SK-N-SH treated with all-trans-retinoic acid at 6 μM for 48 hours (cell line): ENCODE measurements around the gene NUP210.

Source experiments
- ATAC-seq: fragments of 200-7000 bp; cut with Tn5 transposase; 3 replicates; pipeline ENCODE4 v1.9.1; 2020; ENCODE audit warnings: mild to moderate bottlenecking, moderate library complexity
- ARNTL ChIP-seq: fragments of 450-650 bp; formaldehyde crosslinking; IDR thresholded peaks from 2 replicates; pipeline ENCODE4 v1.5.0; 2020; ENCODE audit warnings: low read depth, mild to moderate bottlenecking, moderate library complexity, borderline replicate concordance
- BACH2 ChIP-seq: fragments of 250-450 bp; sonication (Bioruptor Pico); IDR thresholded peaks from 2 replicates; pipeline ENCODE4 v1.9.0; 2021; ENCODE audit warnings: mild to moderate bottlenecking, borderline replicate concordance
- CSDC2 ChIP-seq: fragments of 250-450 bp; sonication (Bioruptor Pico); IDR thresholded peaks from 2 replicates; pipeline ENCODE4 v1.5.0; 2020; ENCODE audit warnings: mild to moderate bottlenecking, moderate library complexity
- ESRRG ChIP-seq: fragments of 250-450 bp; sonication (Bioruptor Pico); IDR thresholded peaks from 2 replicates; pipeline ENCODE4 v1.6.1; 2021; ENCODE audit warnings: mild to moderate bottlenecking
- GLIS3 ChIP-seq: fragments of 250-450 bp; sonication (Bioruptor Pico); IDR thresholded peaks from 2 replicates; pipeline ENCODE4 v1.5.0; 2020; ENCODE audit warnings: mild to moderate bottlenecking, moderate library complexity
- ISL1 ChIP-seq: fragments of 250-450 bp; sonication (Bioruptor Pico); IDR thresholded peaks from 2 replicates; pipeline ENCODE4 v2.1.2; 2022; ENCODE audit warnings: mild to moderate bottlenecking, moderate library complexity
- OSR1 ChIP-seq: fragments of 250-450 bp; sonication (Bioruptor Pico); IDR thresholded peaks from 2 replicates; pipeline ENCODE4 v1.8.0; 2022; ENCODE audit warnings: moderate library complexity, mild to moderate bottlenecking, inconsistent platforms
- PPARA ChIP-seq: fragments of 250-450 bp; sonication (Bioruptor Pico); IDR thresholded peaks from 2 replicates; pipeline ENCODE4 v1.5.0; 2020; ENCODE audit warnings: mild to moderate bottlenecking, borderline replicate concordance
- RARB ChIP-seq: fragments of 250-450 bp; sonication (Bioruptor Pico); IDR thresholded peaks from 2 replicates; pipeline ENCODE4 v1.8.0; 2021; ENCODE audit warnings: mild to moderate bottlenecking, moderate library complexity
- SNAI2 ChIP-seq: fragments of 250-450 bp; sonication (Bioruptor Pico); IDR thresholded peaks from 2 replicates; pipeline ENCODE4 v1.5.0; 2020; ENCODE audit warnings: mild to moderate bottlenecking, moderate library complexity
- TCF4 ChIP-seq: fragments of 250-450 bp; sonication (Bioruptor Pico); IDR thresholded peaks from 2 replicates; pipeline ENCODE4 v1.8.0; 2021; ENCODE audit warnings: mild to moderate bottlenecking, moderate library complexity, borderline replicate concordance
- ZC3H10 ChIP-seq: fragments of 250-450 bp; sonication (Bioruptor Pico); IDR thresholded peaks from 2 replicates; pipeline ENCODE4 v1.5.1; 2021; ENCODE audit warnings: mild to moderate bottlenecking, moderate library complexity
- ZFP3 ChIP-seq: fragments of 250-450 bp; sonication (Bioruptor Pico); IDR thresholded peaks from 2 replicates; pipeline ENCODE4 v1.5.0; 2020; ENCODE audit warnings: mild to moderate bottlenecking, moderate library complexity
- ZFP30 ChIP-seq: fragments of 450-650 bp; formaldehyde crosslinking; IDR thresholded peaks from 2 replicates; pipeline ENCODE4 v1.5.0; 2022; ENCODE audit warnings: mild to moderate bottlenecking, moderate library complexity
- ZNF565 ChIP-seq: fragments of 450-650 bp; formaldehyde crosslinking; conservative IDR thresholded peaks from 2 replicates; pipeline ENCODE4 v1.5.0; 2020; ENCODE audit warnings: low read depth, mild to moderate bottlenecking, moderate library complexity
- ZNF70 ChIP-seq: fragments of 450-650 bp; formaldehyde crosslinking; IDR thresholded peaks from 2 replicates; pipeline ENCODE4 v1.5.0; 2020; ENCODE audit warnings: mild to moderate bottlenecking, moderate library complexity
- ZNF8 ChIP-seq: fragments of 450-650 bp; formaldehyde crosslinking; IDR thresholded peaks from 2 replicates; pipeline ENCODE4 v1.5.0; 2020; ENCODE audit warnings: mild to moderate bottlenecking, moderate library complexity
- TF ChIP-seq, protein P1 (sequence below): fragments of 250-450 bp; sonication (Bioruptor Pico); IDR thresholded peaks from 2 replicates; pipeline ENCODE4 v1.5.1; 2020; ENCODE audit warnings: low read depth, mild to moderate bottlenecking, moderate library complexity
- TF ChIP-seq, protein P2 (sequence below): fragments of 250-450 bp; sonication (Bioruptor Pico); IDR thresholded peaks from 2 replicates; pipeline ENCODE4 v1.8.0; 2021; ENCODE audit warnings: low read depth, mild to moderate bottlenecking, moderate library complexity, borderline replicate concordance
- TF ChIP-seq, protein P3 (sequence below): fragments of 250-450 bp; sonication (Bioruptor Pico); IDR thresholded peaks from 2 replicates; pipeline ENCODE4 v1.5.1; 2021; ENCODE audit warnings: mild to moderate bottlenecking, moderate library complexity
- TF ChIP-seq, protein P4 (sequence below): fragments of 250-450 bp; sonication (Bioruptor Pico); IDR thresholded peaks from 2 replicates; pipeline ENCODE4 v1.8.0; 2020; ENCODE audit warnings: mild to moderate bottlenecking, moderate library complexity, borderline replicate concordance
- TF ChIP-seq, protein P5 (sequence below): fragments of 250-450 bp; sonication (Bioruptor Pico); IDR thresholded peaks from 2 replicates; pipeline ENCODE4 v1.5.0; 2020; ENCODE audit warnings: mild to moderate bottlenecking, moderate library complexity

The NUP210 gene

DNA sequence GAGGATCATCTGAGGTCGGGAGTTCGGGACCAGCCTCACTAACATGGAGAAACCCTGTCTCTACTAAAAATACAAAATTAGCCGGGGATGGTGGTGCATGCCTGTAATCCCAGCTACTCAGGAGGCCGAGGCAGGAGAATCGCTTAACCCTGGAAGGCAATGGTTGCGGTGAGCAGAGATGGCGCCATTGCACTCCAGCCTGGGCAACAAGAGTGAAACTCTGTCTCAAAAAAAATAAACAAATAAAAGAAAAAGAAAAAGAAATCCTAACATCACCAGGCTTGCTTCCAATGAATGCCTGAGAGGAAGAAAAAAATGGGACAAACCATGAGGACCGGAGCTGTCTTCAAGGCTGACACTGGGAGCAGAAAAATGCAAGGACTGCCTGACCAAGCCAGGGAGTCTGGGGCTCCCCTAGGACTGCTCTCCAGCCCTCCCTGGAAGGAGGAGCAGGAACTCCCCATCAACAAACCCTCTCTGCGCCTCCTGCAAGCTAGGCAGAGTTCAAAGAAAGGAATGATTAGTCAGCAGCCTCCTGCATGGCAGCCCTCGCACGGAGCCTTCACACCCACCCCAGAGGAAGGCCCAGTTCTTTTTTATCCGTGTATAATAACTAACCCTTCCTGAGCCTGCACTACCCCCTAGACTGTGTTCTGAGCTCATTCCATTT, 55.4 kb downstream of the NUP210 start:
- no peak for ATAC-seq
- no peak for TF ChIP-seq ZC3H10 (CRISPR knock-in tag)
- TF ChIP-seq, protein P1, sequence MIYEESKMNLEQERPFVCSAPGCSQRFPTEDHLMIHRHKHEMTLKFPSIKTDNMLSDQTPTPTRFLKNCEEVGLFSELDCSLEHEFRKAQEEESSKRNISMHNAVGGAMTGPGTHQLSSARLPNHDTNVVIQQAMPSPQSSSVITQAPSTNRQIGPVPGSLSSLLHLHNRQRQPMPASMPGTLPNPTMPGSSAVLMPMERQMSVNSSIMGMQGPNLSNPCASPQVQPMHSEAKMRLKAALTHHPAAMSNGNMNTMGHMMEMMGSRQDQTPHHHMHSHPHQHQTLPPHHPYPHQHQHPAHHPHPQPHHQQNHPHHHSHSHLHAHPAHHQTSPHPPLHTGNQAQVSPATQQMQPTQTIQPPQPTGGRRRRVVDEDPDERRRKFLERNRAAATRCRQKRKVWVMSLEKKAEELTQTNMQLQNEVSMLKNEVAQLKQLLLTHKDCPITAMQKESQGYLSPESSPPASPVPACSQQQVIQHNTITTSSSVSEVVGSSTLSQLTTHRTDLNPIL (CRISPR knock-in tag), result no peak
- TF ChIP-seq, protein P2, sequence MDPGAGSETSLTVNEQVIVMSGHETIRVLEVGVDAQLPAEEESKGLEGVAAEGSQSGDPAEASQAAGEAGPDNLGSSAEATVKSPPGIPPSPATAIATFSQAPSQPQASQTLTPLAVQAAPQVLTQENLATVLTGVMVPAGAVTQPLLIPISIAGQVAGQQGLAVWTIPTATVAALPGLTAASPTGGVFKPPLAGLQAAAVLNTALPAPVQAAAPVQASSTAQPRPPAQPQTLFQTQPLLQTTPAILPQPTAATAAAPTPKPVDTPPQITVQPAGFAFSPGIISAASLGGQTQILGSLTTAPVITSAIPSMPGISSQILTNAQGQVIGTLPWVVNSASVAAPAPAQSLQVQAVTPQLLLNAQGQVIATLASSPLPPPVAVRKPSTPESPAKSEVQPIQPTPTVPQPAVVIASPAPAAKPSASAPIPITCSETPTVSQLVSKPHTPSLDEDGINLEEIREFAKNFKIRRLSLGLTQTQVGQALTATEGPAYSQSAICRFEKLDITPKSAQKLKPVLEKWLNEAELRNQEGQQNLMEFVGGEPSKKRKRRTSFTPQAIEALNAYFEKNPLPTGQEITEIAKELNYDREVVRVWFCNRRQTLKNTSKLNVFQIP (CRISPR knock-in tag), result no peak
- TF ChIP-seq SNAI2, result no peak
- no peak for TF ChIP-seq ZFP30
- TF ChIP-seq GLIS3 (CRISPR knock-in tag), result no peak
- TF ChIP-seq ESRRG (CRISPR knock-in tag), result no peak
- TF ChIP-seq ZNF70 (CRISPR knock-in tag), result no peak
- TF ChIP-seq TCF4 (CRISPR knock-in tag), result no peak
- TF ChIP-seq ZNF8 (CRISPR knock-in tag), result no peak
- TF ChIP-seq, protein P3, sequence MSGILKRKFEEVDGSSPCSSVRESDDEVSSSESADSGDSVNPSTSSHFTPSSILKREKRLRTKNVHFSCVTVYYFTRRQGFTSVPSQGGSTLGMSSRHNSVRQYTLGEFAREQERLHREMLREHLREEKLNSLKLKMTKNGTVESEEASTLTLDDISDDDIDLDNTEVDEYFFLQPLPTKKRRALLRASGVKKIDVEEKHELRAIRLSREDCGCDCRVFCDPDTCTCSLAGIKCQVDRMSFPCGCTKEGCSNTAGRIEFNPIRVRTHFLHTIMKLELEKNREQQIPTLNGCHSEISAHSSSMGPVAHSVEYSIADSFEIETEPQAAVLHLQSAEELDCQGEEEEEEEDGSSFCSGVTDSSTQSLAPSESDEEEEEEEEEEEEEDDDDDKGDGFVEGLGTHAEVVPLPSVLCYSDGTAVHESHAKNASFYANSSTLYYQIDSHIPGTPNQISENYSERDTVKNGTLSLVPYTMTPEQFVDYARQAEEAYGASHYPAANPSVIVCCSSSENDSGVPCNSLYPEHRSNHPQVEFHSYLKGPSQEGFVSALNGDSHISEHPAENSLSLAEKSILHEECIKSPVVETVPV (CRISPR knock-in tag), result no peak
- TF ChIP-seq ARNTL (CRISPR knock-in tag), result no peak
- TF ChIP-seq ZNF565 (CRISPR knock-in tag), result no peak
- no peak for TF ChIP-seq CSDC2 (CRISPR knock-in tag)
- TF ChIP-seq, protein P4, sequence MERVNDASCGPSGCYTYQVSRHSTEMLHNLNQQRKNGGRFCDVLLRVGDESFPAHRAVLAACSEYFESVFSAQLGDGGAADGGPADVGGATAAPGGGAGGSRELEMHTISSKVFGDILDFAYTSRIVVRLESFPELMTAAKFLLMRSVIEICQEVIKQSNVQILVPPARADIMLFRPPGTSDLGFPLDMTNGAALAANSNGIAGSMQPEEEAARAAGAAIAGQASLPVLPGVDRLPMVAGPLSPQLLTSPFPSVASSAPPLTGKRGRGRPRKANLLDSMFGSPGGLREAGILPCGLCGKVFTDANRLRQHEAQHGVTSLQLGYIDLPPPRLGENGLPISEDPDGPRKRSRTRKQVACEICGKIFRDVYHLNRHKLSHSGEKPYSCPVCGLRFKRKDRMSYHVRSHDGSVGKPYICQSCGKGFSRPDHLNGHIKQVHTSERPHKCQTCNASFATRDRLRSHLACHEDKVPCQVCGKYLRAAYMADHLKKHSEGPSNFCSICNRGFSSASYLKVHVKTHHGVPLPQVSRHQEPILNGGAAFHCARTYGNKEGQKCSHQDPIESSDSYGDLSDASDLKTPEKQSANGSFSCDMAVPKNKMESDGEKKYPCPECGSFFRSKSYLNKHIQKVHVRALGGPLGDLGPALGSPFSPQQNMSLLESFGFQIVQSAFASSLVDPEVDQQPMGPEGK, result no peak
- TF ChIP-seq BACH2, result no peak
- TF ChIP-seq ISL1 (CRISPR knock-in tag), result no peak
- TF ChIP-seq, protein P5, sequence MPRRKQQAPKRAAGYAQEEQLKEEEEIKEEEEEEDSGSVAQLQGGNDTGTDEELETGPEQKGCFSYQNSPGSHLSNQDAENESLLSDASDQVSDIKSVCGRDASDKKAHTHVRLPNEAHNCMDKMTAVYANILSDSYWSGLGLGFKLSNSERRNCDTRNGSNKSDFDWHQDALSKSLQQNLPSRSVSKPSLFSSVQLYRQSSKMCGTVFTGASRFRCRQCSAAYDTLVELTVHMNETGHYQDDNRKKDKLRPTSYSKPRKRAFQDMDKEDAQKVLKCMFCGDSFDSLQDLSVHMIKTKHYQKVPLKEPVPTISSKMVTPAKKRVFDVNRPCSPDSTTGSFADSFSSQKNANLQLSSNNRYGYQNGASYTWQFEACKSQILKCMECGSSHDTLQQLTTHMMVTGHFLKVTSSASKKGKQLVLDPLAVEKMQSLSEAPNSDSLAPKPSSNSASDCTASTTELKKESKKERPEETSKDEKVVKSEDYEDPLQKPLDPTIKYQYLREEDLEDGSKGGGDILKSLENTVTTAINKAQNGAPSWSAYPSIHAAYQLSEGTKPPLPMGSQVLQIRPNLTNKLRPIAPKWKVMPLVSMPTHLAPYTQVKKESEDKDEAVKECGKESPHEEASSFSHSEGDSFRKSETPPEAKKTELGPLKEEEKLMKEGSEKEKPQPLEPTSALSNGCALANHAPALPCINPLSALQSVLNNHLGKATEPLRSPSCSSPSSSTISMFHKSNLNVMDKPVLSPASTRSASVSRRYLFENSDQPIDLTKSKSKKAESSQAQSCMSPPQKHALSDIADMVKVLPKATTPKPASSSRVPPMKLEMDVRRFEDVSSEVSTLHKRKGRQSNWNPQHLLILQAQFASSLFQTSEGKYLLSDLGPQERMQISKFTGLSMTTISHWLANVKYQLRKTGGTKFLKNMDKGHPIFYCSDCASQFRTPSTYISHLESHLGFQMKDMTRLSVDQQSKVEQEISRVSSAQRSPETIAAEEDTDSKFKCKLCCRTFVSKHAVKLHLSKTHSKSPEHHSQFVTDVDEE (CRISPR knock-in tag), result no peak
- no peak for TF ChIP-seq PPARA (CRISPR knock-in tag)

DNA sequence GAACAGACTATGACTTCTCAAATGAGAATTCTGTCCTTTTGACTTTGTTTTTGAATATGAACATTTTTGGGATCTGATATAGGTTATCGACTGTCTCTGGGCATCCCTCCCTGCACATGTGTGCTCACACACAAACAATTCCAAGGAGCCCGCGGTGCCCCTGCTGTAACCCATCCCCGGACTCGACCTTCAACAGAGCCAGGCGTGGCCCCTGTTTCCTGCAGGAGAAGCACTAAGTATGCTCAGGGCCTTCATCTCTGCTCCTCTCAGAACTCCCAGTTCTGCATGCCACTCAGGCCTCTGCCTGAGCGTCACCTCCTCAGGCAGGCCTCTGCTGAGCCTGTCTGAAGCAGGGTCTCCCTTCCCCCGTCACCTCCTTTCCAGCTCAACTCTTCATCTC, 57.6 kb downstream of the NUP210 start:
- no peak for TF ChIP-seq ZNF8 (CRISPR knock-in tag)
- ATAC-seq, result no peak

DNA sequence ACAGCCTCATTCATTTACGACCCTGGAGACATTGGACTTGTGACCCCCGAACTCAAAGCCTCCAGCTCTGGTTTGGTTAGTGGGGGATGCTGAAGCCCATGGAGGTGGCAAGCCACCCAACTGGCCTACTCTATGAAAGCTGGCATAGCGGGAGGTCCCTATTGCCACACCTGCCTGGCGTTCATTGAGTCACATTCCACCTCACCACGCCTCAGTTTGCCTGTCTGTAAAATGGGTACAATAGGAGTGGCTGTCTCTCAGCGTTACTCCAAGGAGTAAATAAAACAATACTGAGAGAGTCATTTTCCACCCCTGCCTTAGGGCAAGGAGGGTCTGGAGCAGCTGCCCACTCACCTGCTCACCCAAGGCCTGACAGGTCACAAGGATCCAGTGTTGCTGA, 60.2 kb downstream of the NUP210 start:
- TF ChIP-seq, protein P4, result no peak
- TF ChIP-seq OSR1 (no peak), ISL1 (CRISPR knock-in tag) (no peak), CSDC2 (CRISPR knock-in tag) (no peak), ZNF70 (CRISPR knock-in tag) (no peak), ESRRG (CRISPR knock-in tag) (no peak), BACH2 (no peak), ZNF565 (CRISPR knock-in tag) (no peak), ZFP3 (CRISPR knock-in tag) (no peak), ZC3H10 (CRISPR knock-in tag) (no peak), RARB (CRISPR knock-in tag) (no peak), TCF4 (CRISPR knock-in tag) (no peak)
- TF ChIP-seq, protein P5 (CRISPR knock-in tag), result no peak
- TF ChIP-seq, protein P1 (CRISPR knock-in tag), result no peak
- no peak for ATAC-seq
